GM19328 (cell line): ENCODE measurements around the gene TMEM213.
"Not testable (repeated sequence)": the region's sequence is repeated elsewhere in the genome, so short reads cannot be mapped to it uniquely, and the experiment has no call there.

Source experiments
- ATAC-seq: cut with Tn5 transposase; IDR thresholded peaks from one replicate; pipeline ENCODE4 v1.9.1; 2021; ENCODE audit warnings: mild to moderate bottlenecking, moderate library complexity; ENCODE audit not compliant: unreplicated experiment

The TMEM213 gene

DNA sequence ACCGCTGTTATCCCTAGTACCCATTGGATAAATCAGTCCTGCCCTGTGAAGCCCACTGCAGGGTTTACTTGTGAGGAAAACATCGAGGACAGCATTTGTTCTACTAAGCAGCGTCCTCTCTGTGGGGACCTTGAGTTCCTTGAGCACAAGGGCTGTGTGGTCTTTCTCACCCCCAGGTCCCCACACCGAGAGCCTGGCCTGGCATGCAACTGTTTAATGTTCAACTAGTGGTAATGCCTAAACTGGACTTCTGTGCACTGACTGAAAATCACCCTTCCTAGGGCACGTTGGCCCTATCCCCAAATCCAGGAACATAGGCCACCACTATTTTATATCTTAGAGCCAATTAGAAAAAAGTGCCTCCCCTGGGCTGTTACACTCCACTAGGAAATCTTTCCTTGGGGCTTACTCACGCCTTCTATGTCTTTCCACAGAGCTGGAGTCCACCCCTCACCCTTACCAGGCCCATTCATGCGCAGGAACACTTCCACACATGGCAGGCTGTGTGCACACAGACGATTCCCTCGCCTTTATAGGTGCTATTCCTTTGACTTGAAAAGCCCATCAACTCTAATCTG lies 1.7 kb upstream of the TMEM213 start:
- ATAC-seq, result no peak

DNA sequence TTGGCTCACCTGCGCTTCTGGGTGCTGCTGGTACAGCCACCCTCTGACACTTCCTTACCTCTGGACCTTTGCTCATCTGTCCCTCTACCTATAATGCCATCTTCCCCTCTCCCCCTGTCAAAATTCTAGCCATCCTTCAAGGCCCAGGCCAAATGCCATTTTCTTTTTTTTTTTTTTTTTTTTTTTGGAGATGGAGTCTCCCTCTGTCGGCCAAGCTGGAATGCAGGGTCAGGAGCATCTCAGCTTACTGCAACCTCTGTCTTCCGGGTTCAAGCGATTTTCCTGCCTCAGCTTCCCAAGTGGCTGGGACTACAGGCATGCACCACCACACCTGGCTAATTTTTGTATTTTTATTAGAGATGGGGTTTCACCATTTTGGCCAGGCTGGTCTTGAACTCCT lies 748 bp upstream of the TMEM213 start:
- ATAC-seq, result not testable (repeated sequence)

DNA sequence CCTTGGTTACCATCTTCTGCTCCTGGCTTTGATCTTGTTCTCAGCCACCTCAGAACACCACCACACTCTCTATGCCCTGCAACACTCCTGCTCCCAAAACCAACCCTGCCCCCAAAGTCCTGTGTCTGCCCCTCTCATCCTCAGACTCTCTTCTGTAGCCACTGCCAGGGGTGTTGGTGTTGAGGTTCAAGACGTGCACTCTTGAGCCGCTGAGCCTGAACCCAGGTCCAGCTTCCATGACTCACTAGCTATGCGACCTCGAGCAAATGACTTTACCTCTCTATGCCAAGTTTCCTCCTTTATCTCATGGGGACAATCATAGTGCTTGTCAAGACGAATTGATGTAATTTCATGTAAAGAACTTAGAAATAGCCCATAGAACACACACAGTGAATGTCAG lies 1.0 kb downstream of the TMEM213 start:
- ATAC-seq, result no peak

DNA sequence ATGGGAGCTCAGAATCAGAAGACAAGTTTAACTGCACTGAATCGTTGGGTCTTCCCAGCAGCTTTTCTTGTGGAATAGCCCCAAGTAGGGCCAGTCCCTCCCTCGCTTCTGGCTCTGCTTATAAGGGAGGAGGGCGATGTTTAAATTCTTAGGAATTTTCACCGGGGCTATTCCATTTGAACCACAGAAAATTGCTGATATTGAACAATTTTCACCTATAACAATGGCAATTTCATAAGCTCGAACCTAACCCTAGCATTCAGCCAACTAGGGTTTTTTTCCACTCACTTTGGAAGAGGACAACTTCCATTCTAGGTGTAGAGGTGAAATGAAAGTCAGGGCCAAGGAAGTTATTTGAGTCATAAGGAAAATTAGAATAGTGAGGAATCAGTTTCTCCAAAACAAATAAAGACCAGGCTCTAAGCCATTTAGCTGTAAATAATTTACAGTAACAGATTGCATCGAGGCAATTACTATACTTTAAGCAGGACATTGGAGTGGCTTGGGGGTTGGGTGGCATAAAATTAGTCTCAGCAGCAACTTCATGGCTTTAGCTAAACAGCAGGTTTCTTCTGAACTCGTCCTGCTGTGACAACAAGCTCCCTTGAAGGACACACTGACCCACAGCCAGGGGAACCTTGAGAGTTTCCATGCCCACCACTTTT lies 1.7 kb downstream of the TMEM213 start:
- no peak for ATAC-seq

DNA sequence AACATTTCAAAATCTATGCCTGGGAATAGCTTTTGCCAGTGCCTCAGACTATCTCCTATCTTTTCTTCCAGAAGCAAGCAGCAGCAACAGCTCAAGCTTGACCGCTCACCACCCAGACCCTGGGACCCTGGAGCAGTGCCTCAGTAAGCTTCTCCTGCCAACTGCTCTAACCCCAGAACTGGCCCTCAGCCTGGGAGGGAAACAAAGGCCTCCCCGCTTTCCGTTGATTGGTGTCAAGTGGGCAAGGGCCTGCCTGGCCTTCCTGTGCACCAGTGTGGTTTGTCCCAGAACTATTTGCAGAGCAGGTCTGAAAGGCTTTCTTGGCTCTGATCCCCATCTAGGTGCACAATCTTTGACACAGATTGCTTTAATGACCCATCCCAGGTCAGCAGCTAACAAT lies 3.5 kb downstream of the TMEM213 start:
- ATAC-seq, result no peak

DNA sequence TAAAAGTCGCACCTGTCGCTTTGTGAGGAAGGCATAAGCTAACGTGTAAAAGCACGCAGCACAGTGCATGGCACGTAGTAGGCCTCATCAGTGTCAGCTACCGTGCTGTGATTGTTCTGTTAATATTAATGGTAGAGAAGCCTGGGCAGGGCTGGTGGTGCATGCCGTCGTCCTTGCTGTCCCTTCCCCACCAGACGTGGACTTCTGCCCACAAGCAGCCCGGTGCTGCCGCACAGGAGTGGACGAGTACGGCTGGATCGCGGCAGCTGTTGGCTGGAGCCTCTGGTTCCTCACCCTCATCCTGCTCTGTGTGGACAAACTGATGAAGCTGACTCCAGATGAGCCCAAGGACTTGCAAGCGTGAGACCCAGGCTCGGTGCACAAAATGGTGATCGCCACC lies 4.9 kb downstream of the TMEM213 start:
- no peak for ATAC-seq

DNA sequence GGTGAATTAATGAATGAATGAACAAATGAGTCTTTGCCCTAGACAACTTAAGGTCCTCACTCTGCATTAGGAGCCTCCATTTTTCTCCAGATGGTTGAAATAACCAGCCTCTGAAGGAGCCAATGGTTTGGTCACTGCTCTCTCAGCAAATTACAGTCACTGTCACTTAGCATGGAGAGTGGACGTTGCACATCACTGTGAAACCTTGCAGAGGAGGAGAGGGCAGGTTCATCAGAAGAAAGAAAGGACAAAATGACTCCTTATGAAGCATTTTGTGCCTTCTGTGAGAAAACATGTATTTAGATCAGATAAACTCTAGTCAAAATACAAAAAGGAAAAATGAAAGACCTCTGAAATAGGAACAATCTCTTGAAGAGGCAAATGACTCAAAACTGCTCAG lies 6.8 kb downstream of the TMEM213 start:
- ATAC-seq, result no peak

DNA sequence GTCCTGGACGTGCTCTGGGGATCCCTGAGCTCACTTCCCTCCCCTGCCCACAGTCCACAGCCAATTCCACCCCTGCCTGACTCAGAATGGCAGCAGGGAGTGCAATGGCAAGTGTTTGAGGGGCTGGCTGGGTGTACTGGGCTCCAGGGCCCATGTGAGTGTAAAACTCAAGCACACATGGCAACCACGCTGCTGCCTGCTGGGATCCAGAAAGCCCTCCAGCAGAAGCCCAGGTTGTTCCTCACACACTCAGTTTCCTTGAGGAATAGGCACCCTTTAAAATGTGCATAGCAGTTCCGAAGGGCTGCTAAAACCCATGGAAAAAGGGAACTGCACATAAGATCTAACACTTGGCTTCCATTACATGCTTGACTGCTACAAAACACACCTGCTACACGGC lies 11.6 kb downstream of the TMEM213 start:
- no peak for ATAC-seq

DNA sequence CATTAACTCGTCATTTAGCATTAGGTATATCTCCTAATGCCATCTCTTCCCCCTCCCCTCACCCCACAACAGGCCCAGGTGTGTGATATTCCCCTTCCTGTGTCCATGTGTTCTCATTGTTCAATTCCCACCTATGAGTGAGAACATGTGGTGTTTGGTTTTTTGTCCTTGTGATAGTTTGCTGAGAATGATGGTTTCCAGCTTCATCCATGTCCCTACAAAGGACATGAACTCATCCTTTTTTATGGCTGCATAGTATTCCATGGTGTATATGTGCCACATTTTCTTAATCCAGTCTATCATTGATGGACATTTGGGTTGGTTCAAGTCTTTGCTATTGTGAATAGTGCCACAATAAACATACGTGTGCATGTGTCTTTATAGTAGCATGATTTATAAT lies 13.5 kb downstream of the TMEM213 start:
- ATAC-seq, result not testable (repeated sequence)

DNA sequence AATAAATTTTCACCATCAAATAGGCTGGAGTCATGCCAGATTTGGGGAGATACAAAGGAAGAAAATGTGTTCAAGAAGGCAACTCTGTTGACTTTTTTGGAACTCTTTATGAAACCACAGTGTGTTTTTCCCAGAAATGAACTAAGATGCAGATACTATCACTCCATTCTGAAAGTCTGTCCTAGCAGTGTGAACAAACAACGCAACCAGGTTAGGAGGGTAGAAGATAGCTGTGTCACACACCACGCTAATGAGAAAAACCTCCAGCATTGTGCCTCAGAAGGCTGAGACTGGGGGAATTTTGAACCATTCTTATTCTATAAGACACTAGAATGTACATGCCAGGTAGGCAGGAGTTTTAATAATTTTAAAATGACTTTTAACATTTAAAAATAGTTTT lies 16.2 kb downstream of the TMEM213 start:
- no peak for ATAC-seq

DNA sequence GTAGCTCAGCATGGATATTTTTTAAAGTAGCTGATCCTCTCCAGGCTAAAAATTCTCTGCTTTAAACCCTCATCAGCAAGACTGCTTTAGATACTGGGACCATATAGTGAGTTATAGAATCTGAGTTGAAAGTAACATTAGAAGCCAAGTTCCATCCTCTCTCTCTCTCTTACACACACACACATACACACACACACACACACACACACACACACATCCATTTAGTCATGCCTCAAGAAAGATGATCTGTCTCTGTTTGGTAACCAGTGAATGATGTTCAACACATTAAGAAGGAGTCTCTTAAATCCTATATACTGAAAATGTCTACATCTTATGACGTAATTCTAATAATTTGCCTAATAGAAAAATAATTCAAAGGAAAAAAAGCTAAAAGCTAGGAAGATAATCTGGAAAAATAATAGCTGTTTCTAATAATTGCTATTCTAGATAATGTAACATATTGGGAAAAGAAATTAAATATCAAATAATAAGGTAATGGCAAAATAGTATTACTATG lies 17.1 kb downstream of the TMEM213 start:
- ATAC-seq, result no peak

DNA sequence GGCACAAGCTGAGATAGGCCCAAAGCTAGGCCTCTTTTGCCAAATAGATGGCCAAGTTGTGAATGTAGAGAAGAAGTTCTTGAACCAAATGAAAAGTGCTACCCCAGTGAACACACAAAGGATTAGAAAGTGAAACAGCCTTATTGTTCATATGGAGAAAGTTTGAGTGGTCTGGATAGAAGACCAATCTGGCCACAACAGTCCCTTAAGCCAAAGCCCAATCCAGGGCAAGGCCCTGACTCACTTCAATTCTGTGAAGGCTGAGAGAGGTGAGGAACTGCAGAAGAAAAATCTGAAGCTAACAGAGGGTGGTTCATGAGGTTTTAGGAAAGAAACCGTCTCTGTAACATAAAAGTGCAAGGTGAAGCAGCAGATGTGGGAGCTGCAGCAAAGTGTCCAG lies 18.9 kb downstream of the TMEM213 start:
- no peak for ATAC-seq

DNA sequence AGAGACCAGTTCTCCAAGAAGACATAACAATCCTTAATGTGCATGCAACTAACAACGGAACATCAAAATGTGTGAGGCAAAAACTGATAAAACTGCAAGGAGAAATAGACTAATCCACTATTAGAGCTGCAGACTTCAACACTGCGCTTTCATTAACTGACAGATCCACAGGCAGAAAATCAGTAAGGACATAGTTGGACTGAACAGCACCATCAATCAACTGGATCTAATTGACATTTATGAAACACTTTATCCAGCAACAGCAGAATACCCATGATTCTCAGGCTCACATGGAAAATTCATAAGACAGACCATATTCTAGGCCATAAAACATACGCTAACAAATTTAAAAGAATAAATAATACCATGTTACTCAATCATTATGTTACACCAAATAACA lies 21.8 kb downstream of the TMEM213 start:
- ATAC-seq, result no peak

DNA sequence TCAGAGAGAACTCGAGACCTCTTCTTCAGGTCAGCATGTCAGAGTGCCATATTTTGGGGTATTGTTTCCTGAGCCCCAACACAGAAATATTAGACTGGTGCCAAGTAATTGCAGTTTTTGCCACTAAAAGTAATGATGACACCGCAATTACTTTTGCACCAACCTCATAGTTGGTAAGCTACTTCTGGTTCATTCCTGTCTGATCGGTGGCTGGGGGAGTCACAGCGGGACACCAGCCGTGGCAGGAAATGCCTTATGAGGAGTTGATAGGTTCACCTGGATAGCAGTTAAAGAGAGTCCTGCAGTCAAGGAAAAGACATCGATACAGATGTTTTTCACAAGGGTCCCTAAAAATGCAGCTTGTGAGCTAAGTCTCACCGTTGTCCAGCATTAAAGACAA lies 24.1 kb downstream of the TMEM213 start:
- ATAC-seq, result no peak

DNA sequence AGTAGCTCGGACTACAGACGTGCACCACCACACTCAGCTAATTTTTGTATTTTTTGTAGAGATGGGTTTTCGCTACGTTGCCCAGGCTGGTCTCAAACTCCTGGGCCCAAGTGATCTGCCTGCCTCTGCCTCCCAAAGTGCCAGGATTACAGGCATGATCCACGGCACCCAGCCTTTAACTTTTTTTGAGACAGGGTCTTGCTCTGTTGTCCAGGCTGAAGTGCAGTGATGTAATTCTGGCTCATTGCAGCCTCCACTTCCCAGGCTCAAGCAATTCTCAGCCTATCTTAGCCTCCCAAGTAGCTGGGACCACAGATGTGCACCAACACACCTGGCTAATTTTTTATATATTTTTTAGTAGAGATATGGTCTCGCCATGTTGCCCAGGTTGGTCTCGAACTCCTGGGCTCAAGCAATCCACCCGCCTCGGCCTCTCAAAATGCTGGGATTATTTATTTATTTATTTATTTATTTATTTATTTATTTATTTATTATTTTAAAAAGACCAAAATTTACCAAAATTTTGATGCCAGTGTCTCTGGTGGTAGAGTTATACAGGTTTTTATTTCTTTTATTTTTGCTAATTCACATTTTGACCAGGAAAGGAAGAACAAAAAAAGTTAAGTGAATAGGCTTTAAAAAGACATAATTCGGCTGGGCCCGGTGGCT lies 25.2 kb downstream of the TMEM213 start:
- no peak for ATAC-seq

DNA sequence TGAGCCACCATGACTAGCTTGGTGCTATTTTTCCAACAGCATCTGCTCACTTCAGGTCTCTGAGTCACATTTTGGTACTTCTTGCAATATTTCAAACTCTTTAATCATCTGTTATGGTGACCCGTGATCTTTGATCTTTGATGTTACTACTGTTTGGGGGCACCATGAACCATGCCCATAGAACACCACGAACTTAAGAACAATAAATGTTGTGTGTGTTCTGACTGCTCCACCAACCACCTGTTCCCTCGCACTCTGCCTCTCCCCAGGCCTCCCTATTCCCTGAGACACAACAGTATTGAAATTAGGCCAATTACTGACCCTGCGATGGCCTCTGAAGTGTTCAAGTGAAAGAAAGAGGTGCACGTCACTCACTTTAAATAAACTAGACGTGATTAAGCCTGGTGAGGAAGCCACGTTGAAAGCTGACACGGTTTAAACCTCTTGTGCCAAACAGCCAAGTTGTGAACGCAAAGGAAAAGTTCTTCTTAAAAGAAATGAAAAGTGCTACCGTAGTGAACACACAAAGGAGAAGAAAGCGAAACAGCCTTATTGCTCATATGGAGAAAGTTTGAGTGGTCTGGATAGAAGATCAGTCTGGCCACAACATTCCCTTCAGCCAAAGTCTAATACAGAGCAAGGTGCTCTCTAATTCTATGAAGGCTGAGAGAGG lies 27.4 kb downstream of the TMEM213 start:
- no peak for ATAC-seq

DNA sequence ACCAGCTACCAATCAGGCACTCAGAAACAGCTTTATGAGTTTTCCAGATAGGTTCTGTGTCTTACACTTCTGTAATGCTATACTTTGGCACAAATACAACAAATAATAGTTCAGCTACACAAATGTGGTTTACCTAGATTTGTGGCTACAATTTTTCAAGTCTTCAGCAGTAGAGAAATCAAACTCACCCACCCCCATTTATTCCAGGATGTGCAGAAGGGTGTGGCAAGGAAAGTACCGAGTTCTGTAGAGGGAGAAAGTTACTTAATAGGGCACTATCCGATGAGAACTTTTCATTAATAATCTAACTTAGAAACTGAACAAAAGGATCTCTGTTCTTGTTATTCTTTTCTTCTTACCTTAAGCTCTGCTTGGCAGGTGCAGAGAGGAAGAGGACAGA lies 30.5 kb downstream of the TMEM213 start:
- no peak for ATAC-seq

DNA sequence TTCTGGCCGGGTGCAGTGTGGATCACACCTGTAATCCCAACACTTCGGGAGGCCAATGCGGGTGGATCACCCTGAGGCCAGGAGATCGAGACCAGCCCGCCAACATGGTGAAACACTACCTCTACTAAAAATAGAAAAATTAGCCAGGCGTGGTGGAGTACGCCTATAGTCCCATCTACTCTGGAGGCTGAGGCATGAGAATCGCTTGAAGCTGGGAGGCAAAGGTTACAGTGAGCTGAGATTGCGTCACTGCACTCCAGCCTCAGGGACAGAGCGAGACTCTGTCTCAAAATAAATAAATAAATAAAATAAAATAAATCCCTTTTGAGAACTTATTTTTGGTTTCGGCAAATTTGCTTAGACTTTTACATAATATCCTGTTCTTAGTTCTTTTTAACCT lies 31.5 kb downstream of the TMEM213 start:
- no peak for ATAC-seq

DNA sequence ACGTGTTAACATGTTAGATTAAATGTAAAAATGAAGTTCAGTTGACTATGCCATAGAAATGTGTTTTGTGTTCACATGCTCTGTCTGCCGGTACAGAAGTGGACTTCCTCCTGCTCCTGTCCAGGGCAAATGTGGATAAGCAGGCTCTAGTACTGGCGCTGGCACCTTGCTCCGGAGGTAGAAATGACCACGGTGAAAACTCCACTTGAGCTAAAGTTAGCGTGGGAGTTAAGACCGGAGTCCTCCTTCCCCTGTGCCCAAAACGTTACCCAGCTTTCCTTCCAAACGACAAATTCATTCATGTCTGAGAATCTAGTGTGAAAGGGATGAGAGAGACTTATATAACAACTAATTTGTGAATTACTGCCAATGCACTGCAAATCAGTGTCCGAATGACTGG lies 35.2 kb downstream of the TMEM213 start:
- ATAC-seq, result no peak

DNA sequence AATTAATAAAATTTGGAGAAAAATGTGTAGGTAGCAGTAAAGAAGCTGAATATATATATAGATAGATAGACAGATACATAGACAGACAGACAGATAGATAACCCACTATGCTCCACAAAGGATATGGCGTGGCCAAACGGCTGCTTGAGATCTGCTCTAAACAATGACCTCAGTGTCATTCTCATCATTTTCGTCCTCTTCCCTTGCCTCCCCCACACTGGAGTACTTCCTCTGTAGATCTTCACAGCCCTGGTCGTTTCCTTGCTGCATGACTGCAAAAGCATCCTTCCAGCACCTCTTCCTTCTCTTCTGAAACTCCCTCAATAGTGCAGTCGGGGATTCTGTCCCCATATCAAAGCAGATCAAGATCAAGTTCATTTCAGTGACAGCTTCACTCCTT lies 35.8 kb downstream of the TMEM213 start:
- no peak for ATAC-seq

DNA sequence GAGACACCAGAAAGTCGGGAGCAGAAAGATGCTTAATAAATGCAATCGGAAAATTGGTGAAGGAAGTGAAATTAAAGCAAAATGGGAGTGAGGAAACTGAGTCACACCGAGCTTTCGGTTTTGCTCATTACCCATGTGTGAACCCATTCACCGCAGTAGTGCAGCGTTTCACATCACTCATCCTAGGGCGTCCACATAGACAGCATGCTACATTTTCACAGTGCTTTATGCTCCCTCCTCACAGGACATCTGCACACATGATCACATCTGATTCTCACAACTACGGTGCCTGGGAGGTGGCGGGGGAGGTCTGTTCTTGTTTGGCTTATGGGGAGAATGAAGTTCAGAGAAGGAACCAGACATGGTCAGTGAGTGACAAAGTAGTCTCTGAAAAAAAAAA lies 36.8 kb downstream of the TMEM213 start:
- no peak for ATAC-seq

DNA sequence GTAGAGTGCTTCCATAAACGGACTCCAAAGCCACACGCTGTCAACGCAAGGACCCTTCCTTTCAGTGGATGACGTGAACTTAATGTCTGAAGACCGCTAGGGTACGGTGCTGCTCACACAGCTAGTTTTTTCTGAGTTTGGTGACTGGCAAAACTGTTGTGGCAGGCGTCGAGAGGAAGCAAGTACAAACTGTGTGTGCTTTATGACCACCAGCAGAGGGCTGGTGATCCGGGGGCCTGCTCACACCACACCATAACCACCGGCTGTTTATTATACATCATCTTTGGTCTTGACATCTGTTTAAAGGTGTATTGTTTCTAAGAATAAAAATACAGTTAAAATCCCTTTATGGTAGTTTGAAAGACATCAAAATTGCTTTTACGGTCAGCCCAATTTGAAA lies 37.3 kb downstream of the TMEM213 start:
- ATAC-seq, result no peak
